CD4-positive, alpha-beta T cell treated with Interleukin-15 for 4 hours (primary cell): ENCODE data around the gene RFPL2.
"Not testable (repeated sequence)": the region's sequence is repeated elsewhere in the genome, so short reads cannot be mapped to it uniquely, and the experiment has no call there.

Experiments used
- DNase-seq: peaks from one replicate; pipeline ENCODE4 v3.0.0-alpha.2; 2020; ENCODE audit warnings: low spot score

The RFPL2 gene

DNA sequence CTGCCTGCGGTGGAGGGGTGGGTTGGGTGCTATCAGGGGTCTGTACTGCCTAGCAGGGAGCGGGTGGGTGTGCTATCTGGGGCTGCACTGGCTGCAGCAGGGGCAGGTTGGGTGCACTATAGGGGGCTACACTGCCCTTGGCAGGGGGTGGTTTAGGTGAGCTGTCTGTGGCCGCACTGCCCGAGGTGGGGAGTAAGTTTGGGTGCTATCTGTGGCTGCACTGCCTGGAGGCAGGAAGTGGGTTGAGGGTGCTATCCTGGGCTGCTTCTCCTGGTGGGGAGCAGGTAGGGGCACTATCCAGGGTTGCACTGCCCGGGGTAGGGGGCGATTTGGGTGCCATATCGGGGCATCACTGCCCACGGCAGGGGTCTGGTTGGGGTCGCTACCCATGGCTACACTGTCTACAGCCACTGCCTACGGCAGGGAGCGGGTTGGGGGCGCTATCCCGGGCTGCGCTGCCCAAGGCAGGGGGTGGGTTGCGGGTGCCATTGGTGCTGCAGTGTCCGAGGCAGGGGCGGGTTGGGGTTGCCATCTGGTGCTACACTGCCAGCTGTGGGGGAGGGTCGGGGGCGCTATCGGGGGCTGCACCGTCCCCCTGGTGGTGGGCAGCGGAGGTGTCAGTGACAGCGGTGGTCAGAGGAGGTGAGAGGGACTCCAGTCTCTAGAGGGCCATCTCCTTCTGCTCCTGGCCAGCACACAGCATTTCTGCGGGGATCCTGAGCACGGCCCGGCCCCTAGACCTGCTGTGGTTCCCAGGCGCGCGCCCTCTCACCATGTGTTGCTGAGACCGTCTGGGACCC lies 1.3 kb upstream of the RFPL2 start:
- no peak for DNase-seq

DNA sequence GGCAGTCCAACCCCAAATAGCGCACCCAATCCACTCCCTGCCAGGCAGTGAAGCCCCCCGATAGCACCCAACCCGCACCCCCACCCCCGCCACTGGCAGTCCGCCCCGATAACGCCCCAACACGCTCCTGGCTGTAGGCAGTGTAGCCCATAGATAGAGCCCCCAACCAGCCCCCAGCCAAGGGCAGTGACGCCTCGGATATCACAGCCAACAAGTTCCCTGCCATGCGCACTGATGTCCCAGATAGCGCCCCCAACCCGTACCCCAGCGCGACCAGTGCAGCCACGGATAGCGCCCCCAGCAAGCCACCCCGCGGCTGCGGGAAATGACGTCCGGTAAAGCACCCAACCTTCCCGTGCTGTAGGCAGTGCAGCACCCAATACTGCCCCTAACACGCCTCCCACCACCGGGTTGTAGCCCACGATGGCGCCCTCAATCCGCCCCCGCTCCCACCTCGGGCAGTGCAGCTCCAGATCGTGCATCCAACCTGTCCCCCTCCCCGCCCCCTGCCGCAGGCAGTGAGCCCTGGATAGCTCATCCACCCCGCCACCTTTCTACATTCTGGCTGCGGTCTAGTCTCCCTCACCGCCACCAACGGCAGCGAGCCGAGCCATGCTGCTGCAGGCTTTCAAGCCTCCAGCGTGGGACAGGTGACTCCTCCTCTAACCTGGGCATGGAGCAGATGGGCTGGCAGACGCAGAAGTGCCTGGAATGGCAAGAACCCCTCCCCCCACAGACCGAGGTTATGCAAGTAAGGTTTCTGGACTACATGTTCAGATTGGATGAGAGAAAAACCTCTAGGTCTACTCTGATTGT lies 625 bp downstream of the RFPL2 start:
- DNase-seq = peak; percentile 19

DNA sequence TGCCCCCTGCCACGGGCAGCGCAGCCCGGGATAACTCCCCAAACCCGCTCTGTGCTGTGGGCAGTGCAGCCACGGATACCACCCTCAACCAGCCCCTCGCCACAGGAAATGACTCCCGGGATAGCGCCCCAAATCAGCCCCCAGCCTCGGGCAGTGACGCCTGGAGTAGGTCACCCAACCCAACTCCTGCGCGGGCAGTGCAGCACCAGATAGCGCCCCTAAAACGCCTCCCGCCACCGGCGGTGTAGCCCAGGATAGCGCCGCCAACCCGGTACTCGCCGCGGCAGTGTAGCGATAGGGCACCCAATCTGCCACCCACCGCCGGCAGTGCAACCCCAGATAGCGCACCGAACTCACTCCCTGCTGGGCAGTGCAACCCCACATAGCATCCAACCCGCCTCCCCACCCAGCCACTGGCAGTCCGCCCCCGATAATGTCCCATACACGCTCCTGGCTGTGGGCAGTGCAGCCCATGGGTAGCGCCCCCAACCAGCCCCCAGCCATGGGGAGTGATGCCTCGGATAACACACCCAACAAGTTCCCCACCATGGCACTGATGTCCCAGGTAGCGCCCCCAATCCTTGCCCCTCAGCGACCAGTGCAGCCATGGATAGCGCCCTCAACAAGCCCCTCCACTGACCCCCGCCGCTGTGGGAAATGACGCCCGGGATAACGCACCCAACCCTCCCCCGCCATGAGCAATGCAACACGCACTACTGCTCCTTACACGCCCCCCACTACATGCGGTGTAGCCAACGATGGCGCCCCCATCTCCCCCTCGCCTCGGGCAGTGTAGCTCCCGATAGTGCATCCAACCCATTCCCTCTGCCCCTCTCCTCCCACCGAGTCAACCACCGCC lies 1.5 kb downstream of the RFPL2 start:
- no peak for DNase-seq

DNA sequence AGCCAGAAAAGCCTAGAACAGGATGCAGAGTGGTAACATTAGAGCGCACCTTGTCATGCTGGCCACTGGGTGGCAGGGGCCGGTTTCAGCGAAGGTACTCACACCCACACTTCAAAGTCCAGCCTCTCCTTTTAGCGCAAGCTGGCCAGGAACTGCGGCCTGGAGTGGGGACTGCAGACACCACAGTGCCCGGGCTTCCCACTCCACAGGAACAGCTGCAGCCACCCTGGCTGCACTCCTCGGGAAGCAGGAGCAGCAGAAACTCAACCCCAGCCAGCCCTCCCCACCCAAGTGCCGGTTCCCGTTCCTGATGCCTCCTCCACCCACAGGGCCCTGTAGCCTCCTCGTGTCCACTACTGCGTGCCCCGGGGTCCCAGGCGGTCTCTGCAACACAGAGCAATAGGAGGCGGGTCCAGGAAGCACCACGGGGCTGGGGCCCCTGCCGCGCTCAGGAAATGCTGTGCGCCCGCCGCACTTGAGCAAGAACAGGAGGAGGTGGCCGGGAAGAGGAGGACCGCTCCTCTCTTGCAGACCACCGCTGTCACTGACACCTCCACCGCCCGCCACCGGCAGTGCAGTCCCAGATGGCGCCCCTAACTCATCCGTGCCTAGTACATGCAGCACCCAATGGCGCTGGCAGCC lies 2.2 kb downstream of the RFPL2 start:
- DNase-seq = peak; percentile 31

DNA sequence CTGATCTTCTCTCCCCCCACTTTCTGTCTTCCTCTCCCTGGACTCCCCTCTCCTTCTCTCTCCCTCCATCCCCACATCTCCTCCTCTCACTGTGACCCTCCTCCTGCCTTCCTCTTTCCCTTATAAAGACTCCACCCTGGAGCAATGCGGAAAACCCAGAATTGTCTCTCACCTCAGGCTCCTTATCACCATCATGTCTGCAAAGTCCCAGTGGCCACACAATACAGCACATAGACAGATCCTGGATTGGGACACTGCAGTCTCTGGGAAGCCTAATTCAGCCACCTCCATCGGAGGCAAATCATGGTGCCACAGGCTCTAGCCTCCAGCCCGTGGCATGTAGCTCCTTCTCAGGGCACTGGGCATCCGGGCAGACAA lies 2.7 kb downstream of the RFPL2 start:
- no peak for DNase-seq

DNA sequence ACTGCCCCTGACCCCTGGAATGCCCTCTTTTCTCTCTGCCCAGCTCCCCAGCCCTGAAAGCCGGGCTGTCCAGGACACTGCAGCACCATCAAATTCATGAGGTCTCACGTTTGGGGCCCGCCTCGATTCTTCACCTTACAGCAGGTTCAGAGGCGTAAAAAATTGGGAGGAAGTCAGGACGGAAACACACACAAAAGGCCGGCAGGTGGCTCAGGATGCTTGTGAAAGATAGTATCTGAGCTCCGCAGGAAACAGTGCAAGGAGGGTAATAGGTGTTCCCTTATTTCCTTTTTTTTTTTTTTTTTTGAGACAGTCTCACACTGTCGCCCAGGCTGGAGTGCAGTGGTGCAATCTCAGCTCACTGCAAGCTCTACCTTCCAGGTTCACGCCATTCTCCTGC lies 4.1 kb downstream of the RFPL2 start:
- peak; percentile 23 for DNase-seq

DNA sequence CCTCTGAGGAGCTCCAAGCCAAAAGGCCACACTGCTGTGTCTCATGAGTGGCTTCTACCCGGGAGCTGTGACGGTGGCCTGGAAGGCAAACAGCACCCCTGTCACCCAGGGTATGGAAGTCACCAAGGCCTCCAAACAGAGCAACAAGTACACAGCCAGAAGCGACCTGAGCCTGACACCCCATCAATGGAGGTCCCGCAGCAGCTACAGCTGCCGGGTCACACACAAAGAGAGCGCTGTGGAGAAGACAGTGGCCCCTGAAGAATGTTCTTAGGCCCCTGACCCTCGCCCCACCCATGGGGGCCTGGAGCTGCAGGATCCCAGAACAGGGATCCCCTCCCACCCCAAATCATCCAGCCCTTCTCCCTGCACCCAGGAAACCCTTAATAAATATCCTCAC lies 4.9 kb downstream of the RFPL2 start:
- DNase-seq = no peak

DNA sequence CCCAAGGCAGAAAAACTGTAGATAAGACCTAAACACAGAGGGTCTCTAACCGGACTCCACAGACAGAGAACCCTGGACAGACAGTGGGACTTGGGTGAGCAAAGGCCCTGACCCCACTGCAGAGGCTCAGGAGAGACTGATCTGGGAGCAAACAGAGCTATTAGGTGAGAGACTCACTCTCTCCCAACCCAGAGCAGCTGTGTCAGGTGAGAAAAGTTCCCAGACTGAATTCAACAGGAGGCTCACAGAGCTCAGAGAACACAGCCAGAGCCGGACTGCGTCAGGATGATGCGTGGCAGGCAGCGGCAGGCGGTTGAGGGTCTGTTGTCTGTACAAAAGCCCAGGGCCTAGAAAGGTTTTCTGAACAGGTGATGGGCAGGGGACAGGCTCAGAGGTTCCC lies 5.5 kb downstream of the RFPL2 start:
- no peak for DNase-seq

DNA sequence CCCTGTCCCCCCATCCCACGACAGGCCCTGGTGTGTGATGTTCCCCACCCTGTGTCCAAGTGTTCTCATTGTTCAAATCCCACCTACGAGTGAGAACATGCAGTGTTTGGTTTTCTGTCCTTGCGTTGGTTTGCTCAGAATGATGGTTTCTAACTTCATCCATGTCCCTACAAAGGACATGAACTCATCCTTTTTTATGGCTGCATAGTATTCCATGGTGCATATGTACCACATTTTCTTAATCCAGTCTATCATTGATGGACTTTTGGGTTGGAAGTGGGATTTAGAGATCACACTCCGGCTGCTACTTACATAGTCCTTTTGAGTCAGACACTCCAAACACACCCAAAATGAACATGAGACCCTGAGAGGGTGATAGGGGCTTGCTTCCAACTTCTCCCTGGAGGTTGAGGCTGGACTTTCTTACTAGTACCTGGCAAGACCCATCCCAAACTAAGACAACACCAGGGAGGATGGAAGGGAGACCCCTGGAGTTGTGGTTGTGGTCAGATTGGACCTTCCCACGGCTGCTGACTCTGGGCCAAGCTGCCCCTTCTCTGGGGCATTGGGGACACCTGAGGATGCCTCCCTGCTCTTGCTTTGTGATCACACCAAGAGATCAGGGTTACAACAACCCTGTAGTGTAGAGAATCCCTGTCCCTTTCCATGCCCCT lies 7.2 kb downstream of the RFPL2 start:
- DNase-seq = not testable (repeated sequence)

DNA sequence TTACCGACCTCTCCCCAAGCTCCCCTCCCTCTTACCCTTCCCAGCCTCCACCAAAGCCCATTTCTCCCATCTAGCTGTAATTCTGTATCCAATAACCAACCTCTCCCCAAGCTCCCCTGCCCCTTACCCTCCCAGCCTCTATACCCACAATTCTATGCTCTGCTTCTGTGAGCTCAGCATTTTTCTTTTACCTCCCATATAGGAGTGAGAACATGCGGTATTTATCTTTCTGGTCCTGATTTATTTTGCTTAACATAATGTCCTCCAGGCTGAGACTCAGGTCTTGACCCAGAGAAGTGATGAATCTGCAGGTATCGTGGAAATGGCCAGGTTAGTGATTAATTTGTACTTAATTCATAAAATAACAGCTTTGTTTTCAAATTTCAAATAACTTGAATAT lies 9.0 kb downstream of the RFPL2 start:
- DNase-seq = not testable (repeated sequence)

DNA sequence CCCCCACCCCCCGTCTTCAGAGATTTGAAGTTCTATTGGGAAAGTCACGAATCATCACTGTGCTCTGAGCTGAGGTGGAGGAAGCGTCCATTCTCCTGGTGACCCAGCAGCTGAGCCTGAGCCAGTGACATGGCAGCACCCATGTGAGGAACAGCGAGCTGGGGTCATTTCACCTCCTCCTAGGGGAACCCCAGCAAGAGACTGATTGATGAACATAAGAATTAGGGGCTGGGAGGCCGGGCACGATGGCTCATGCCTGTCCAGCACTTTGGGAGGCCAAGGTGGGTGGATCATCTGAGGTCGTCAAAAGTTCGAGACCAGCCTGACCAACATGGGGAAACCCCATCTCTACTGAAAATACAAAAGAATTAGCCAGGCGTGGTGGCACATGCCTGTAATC lies 11.5 kb downstream of the RFPL2 start:
- not testable (repeated sequence) for DNase-seq

DNA sequence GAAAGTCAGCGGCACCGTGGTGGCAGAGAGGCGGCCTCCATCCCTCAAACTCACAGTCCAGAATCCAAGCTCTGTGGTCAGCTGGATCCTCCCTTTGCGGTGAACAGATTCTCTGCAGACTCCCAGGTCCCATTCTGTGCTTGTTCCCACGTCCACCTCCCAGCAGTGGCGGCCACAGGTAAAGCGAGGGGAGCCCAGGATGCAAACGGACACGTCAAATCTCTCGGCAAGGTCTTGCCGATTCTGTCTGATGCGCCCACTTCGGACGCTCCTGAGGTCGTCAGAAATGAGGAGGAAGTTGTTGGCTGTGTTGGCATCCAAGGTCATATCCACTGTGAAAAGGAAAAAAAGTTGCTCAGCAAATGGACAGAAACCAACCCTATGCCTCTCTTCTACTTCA lies 13.9 kb downstream of the RFPL2 start:
- not testable (repeated sequence) for DNase-seq

DNA sequence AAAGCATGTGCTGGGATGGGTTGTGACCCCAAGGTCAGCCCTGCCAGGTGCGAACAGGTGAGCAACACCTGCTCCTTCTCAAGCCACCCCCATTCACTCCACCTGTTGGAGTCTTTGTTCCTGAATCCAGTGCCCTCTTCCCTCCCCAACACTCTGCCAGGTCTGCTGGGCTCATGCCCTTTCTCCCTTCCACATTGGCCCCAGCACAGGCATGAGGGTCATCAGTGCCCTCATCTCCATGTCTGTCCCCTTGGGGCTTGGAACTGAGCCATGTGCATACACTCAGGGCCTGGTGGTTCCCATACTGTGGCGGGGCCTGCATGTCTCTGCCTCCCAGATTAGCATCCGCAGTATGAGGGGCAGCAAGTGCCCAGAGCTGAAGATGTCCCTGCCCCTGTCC lies 19.1 kb downstream of the RFPL2 start:
- DNase-seq = no peak

DNA sequence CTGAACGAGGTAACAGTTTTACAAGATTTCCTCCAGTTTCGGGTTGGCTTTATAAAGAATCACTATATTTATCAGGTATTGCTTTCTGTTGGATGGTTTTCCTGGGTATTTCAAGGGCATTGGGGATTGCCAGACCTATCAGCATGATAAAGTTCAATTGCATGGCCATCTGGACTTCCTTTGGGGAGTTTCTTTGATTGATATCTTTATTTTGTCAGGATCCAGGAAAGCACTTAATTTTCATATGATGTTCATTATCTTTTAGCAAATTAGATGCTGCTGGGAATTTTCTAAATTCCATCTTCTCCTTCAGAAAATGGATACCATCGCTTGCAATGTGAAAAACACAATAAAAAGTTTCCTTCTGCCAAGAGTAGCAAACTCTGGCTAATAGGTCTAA lies 21.2 kb downstream of the RFPL2 start:
- DNase-seq = no peak

DNA sequence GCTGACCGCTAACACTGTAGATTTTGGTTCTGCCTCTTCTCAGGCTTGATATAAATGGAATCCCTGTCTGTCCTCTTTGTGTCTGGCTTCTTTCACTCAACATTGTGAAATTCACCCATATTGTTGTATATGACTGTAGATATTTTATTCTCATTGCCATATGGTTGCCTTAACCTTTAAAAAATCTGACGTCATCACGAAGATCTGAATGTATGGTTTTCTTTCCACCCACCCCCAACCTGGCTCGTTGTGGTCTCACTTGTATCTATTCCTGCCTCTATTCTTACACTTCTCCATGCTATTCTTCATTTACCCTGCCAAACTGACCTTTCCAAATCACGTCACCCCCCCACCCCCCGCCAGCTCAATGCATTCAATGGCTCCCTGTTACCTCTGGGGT lies 23.8 kb downstream of the RFPL2 start:
- DNase-seq = no peak

DNA sequence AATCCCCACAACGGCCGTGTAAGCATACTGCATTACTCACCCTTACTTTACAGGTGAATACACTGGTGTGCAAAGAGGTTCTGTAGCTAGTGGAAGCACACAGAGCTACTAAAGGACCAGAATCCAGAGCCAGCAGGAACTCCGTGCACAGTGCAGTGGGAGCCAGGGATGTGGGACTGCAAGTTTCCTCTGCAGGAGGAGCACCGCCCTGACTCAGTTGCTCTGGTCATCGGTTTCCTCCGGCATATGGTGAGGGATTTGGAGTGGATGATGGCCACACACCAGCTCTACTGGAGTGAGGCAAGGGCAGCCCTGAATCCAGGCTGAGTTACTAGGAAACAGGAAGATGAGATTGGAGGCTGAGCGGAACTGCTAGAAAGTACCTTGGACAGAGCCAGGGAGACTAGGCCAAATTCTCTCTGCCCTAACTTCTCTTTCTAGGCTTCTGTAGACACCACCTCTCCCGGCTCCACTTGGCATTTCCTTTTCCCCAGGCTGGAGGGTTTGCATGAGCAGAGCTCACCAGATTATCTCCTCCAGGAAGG lies 27.6 kb downstream of the RFPL2 start:
- DNase-seq = no peak

DNA sequence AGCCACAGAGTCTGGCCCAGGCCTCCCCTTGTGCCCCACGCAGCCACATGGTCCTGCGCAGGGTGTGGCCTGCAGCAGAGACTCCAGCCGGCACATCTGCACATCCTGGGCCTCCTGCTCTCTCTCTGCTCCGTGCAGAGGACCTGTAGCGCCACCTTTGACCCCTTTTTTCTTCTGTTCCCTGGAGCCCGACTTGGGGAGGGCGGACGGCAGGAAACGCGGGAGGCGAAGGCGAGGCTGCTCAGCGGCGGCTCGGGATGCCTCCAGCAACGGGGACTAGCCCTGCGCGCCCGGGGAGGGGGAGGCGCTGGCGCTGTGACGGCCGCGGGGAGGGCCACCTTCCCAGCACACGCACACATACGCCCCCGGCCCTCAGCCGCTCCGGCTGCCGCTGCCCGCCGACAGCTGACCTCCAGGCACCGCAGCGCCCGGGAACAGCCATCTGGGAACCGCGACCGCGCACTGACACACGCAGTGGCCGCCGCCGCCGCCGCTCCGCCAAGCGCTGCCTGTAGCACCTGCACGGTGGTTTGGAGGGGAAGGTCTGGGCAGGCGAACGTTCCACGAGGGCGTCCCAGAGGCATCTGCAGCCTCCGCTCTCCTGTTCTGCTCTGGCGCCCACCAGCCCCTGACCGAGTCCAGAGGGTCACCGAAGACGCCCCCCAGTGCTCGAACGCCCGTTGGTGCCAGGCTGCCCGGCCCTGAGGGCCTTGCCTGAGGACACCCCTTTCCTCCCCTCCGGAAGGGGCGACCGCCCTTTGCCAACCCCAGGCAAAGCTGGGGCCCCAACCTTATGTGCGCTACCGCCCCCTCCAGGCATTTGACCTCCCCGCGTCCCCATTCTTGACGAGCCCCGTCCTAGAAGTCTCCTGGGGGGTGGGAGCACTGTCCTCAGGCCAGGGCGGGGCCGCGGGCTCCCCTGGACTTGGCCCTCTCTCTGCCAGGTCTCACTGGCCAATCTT lies 28.9 kb downstream of the RFPL2 start:
- no peak for DNase-seq

DNA sequence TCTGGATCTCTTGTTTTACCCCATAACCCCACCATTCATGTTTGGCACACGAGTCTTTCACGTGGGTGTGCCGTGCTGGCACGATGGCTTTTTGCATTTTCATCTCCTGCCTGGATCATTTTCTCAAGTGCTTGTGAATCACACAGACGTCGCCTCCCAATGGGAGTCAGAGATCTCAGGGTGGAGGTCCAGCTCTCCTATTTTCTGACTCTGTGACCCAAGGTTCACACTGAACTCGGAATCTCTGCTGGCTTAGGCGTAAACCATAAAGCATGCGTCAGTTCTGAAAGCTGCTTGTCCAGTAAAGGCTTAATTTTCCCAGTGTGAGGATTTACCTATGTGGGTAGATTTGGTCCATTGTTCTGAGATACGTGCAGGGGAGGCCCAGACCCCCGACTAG lies 29.8 kb downstream of the RFPL2 start:
- DNase-seq = no peak

DNA sequence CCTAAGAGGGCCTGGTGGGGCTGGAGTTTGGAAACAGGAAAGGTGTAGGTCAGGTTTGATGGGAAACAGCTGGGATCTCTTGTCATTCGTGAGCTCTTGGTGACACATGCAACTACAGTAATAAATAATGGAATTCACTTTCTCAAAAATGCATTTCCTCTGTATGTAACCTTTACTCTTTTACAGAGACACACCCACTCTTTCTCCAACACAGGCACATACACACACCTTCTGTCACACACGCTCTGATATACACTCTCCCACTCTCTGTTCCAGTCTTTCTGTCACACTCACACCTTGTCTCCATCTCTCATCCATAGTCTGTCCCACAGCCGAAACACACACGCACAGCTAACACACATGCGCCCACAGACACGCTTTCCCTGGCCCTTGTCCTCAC lies 39.2 kb downstream of the RFPL2 start:
- no peak for DNase-seq
